Measurements from ENCODE around the gene CROCC. TPM values are rescaled to one million over a fixed set of nuclear protein-coding genes. Genes with fewer than 3 reads are reported as not detected.

CROCC gene
- total and polyA plus RNA-seq, 2 experiments from 2014 or later = 15.1 to 106 TPM

- H3K4me3 ChIP-seq = no peak overlapping the region
- Mint-ChIP-seq H3K27me3 (ENCODE audit: insufficient read depth, low read depth, poor library complexity) (peaks cover 30% of the 10 kb centered on the region), H3K27ac (no peak overlapping the region), H3K36me3 (ENCODE audit: low read depth) (peaks cover 12% of the 10 kb centered on the region; the same call in 1 of the 3 replicates), H3K4me3 (no peak overlapping the region; the same call in 2 of the 3 replicates), H3K4me1 (peaks cover 55% of the 10 kb centered on the region), H3K9me3 (no peaks in the 10 kb centered on the region)
- peaks cover 54% of the 10 kb centered on the region for H3F3A ChIP-seq (replicated peaks; ENCODE audit: low read depth)
- no peaks in the 10 kb centered on the region for H3K36me3 ChIP-seq (ENCODE audit: insufficient read depth)
- DNase-seq (ENCODE audit: low spot score) = peak; percentile 70
- peaks cover 47% of the 10 kb centered on the region for H3K79me2 ChIP-seq (replicated peaks; ENCODE audit: insufficient read depth)
- ATAC-seq = peak; percentile 3; the same call in 1 of the 3 replicates
- H2AFZ ChIP-seq = no peak overlapping the region
- no peaks in the 10 kb centered on the region for H3K27me3 ChIP-seq (ENCODE audit: insufficient read depth)
- no peak overlapping the region for H3K4me2 ChIP-seq
- TF ChIP-seq ZNF331 (CRISPR knock-in tag; IDR thresholded peaks at IDR 0.05; ENCODE audit: low read depth) = no peak
- peak; percentile 21 to 28; a peak in 2 of 4 replicates for TF ChIP-seq CTCF (conservative IDR thresholded peaks at IDR 0.05; ENCODE audit: low read depth in 2 of 2)
- no peaks in the 10 kb centered on the region for H3K9me2 ChIP-seq (ENCODE audit: insufficient read depth)
- peaks cover 36% of the 10 kb centered on the region for H3K4me1 ChIP-seq (ENCODE audit: insufficient read depth)
- peaks cover 39% of the 10 kb centered on the region for H4K20me1 ChIP-seq (replicated peaks; ENCODE audit: insufficient read depth)
- 0 out of 2 replicates have a peak overlapping the region, but pooled peaks have one; percentile 45 for H3K27ac ChIP-seq (ENCODE audit: low read depth)
Observed at GRCh38 chr1:16924919-16925477, 3.3 kb downstream of the CROCC start.

GRCh38 chr1:16925635-16926490 is 4.1 kb downstream of the CROCC start:
- peaks cover 54% of the 10 kb centered on the region for H3K4me1 Mint-ChIP-seq
- Histone ChIP-seq H4K20me1 (replicated peaks; ENCODE audit: insufficient read depth) (peaks cover 39% of the 10 kb centered on the region), H3K79me2 (replicated peaks; ENCODE audit: insufficient read depth) (peaks cover 47% of the 10 kb centered on the region), H3K27ac (ENCODE audit: low read depth) (0 out of 2 replicates have a peak overlapping the region, but pooled peaks have one; percentile 45), H3F3A (replicated peaks; ENCODE audit: low read depth) (peaks cover 54% of the 10 kb centered on the region), H3K4me1 (ENCODE audit: insufficient read depth) (peaks cover 34% of the 10 kb centered on the region), H3K9me2 (ENCODE audit: insufficient read depth) (no peaks in the 10 kb centered on the region), H3K27me3 (ENCODE audit: insufficient read depth) (no peaks in the 10 kb centered on the region), H3K4me3 (no peak overlapping the region), H3K36me3 (ENCODE audit: insufficient read depth) (peaks cover 2% of the 10 kb centered on the region), H2AFZ (no peak overlapping the region), H3K4me2 (peak overlapping the region; percentile 30; the same call in 1 of the 2 replicates)
- peaks cover 28% of the 10 kb centered on the region for H3K27me3 Mint-ChIP-seq (ENCODE audit: insufficient read depth, low read depth, poor library complexity)
- H3K9me3 Mint-ChIP-seq = no peaks in the 10 kb centered on the region
- ATAC-seq = no peak
- TF ChIP-seq STAT1 (IDR thresholded peaks at IDR 0.05; ENCODE audit: unreplicated experiment) = no peak
- TF ChIP-seq ZNF114 (CRISPR knock-in tag; IDR thresholded peaks at IDR 0.05) = no peak
- no peak for TF ChIP-seq ZNF331 (CRISPR knock-in tag; IDR thresholded peaks at IDR 0.05; ENCODE audit: low read depth)
- DNase-seq (ENCODE audit: low spot score) = no peak
- H3K36me3 Mint-ChIP-seq (ENCODE audit: low read depth) = peaks cover 18% of the 10 kb centered on the region
- H3K4me3 Mint-ChIP-seq = no peak overlapping the region; the same call in 2 of the 3 replicates
- peak overlapping the region; percentile 51; the same call in 1 of the 2 replicates for H3K27ac Mint-ChIP-seq

- Histone ChIP-seq H3K79me2 (replicated peaks; ENCODE audit: insufficient read depth) (peaks cover 47% of the 10 kb centered on the region), H3K4me3 (no peak overlapping the region), H2AFZ (no peak overlapping the region), H3K27ac (ENCODE audit: low read depth) (no peak overlapping the region), H3K9me2 (ENCODE audit: insufficient read depth) (no peaks in the 10 kb centered on the region), H3K4me2 (peak overlapping the region; percentile 30; the same call in 1 of the 2 replicates), H3K4me1 (ENCODE audit: insufficient read depth) (peaks cover 30% of the 10 kb centered on the region), H4K20me1 (replicated peaks; ENCODE audit: insufficient read depth) (peaks cover 39% of the 10 kb centered on the region), H3F3A (replicated peaks; ENCODE audit: low read depth) (peaks cover 55% of the 10 kb centered on the region), H3K36me3 (ENCODE audit: insufficient read depth) (peaks cover 9% of the 10 kb centered on the region), H3K27me3 (ENCODE audit: insufficient read depth) (no peaks in the 10 kb centered on the region)
- peaks cover 48% of the 10 kb centered on the region for H3K4me1 Mint-ChIP-seq
- no peak overlapping the region for H3K27ac Mint-ChIP-seq
- H3K9me3 Mint-ChIP-seq = no peaks in the 10 kb centered on the region
- DNase-seq (ENCODE audit: low spot score) = peak; percentile 87
- H3K27me3 Mint-ChIP-seq (ENCODE audit: insufficient read depth, low read depth, poor library complexity) = peaks cover 24% of the 10 kb centered on the region
- no peak for TF ChIP-seq STAT1 (IDR thresholded peaks at IDR 0.05; ENCODE audit: unreplicated experiment)
- ATAC-seq = peak; percentile 30
- peaks cover 25% of the 10 kb centered on the region for H3K36me3 Mint-ChIP-seq (ENCODE audit: low read depth)
- no peak overlapping the region; the same call in 2 of the 3 replicates for H3K4me3 Mint-ChIP-seq
Observed at GRCh38 chr1:16926491-16927073, 4.9 kb downstream of the CROCC start.
